Measurements from ENCODE around the gene ETFA.

ETFA gene

GRCh38 chr15:76196269-76197231 is 114.7 kb downstream of the ETFA start:
- no peak for TF ChIP-seq CTCF (IDR thresholded peaks at IDR 0.05; ENCODE audit: low read depth, low read length, missing control alignments)
- H3K4me3 ChIP-seq (replicated peaks; ENCODE audit: low read depth, low read length) = no peak overlapping the region
- peak; percentile 69 for DNase-seq (ENCODE audit: extremely low read depth, low read depth)

- no peak overlapping the region for H3K4me3 ChIP-seq (replicated peaks; ENCODE audit: low read depth, low read length)
- no peak for TF ChIP-seq CTCF (IDR thresholded peaks at IDR 0.05; ENCODE audit: low read depth, low read length, missing control alignments)
- no peak for DNase-seq (ENCODE audit: extremely low read depth, low read depth)
These were observed 115.6 kb downstream of the ETFA start for GRCh38 chr15:76195506-76196268.

- no peak for TF ChIP-seq CTCF (IDR thresholded peaks at IDR 0.05; ENCODE audit: low read depth, low read length, missing control alignments)
- no peak overlapping the region for H3K4me3 ChIP-seq (replicated peaks; ENCODE audit: low read depth, low read length)
- DNase-seq (ENCODE audit: extremely low read depth, low read depth) = no peak
These were observed 117.3 kb downstream of the ETFA start for GRCh38 chr15:76193934-76194333.

- no peak for DNase-seq (ENCODE audit: extremely low read depth, low read depth)
- TF ChIP-seq CTCF (IDR thresholded peaks at IDR 0.05; ENCODE audit: low read depth, low read length, missing control alignments) = no peak
- no peak overlapping the region for H3K4me3 ChIP-seq (replicated peaks; ENCODE audit: low read depth, low read length)
These were observed 118.6 kb downstream of the ETFA start for GRCh38 chr15:76192715-76193114.

- no peak overlapping the region for H3K4me3 ChIP-seq (replicated peaks; ENCODE audit: low read depth, low read length)
- DNase-seq (ENCODE audit: extremely low read depth, low read depth) = no peak
- no peak for TF ChIP-seq CTCF (IDR thresholded peaks at IDR 0.05; ENCODE audit: low read depth, low read length, missing control alignments)
These were observed 119.6 kb downstream of the ETFA start for GRCh38 chr15:76191539-76192244.

GRCh38 chr15:76190751-76191538 is 120.3 kb downstream of the ETFA start:
- no peak for DNase-seq (ENCODE audit: extremely low read depth, low read depth)
- peak; percentile 91 for TF ChIP-seq CTCF (IDR thresholded peaks at IDR 0.05; ENCODE audit: low read depth, low read length, missing control alignments)

More at GRCh38 chr15:76190751-76191538, 120.3 kb downstream of the ETFA start:
- no peak overlapping the region for H3K4me3 ChIP-seq (replicated peaks; ENCODE audit: low read depth, low read length)

All from HFF-Myc (cell line).